ENCODE data around the gene RCSD1. TPM values are rescaled to one million over a fixed set of nuclear protein-coding genes. Genes with fewer than 3 reads are reported as not detected.

The RCSD1 gene
- total and polyA plus RNA-seq, 2 experiments from 2014 or later = 0.77 to 0.80 TPM

GRCh38 chr1:167640051-167640450 is 10.0 kb downstream of the RCSD1 start:
- Histone ChIP-seq H3K79me2 (no peaks in the 10 kb centered on the region), H3K36me3 (replicated peaks; ENCODE audit: insufficient read depth, low read depth) (no peaks in the 10 kb centered on the region), H3K27ac (no peak overlapping the region), H4K20me1 (ENCODE audit: insufficient read depth, poor library complexity, severe bottlenecking) (no peaks in the 10 kb centered on the region), H3K4me3 (no peak overlapping the region), H3K4me1 (ENCODE audit: insufficient read depth) (peaks cover 6% of the 10 kb centered on the region), H3K9me2 (replicated peaks; ENCODE audit: insufficient read depth) (no peaks in the 10 kb centered on the region), H3K4me2 (no peak overlapping the region), H3K9me3 (ENCODE audit: low read depth) (no peaks in the 10 kb centered on the region), H2AFZ (no peak overlapping the region), H3K27me3 (peaks cover 16% of the 10 kb centered on the region)
- WGBS (ENCODE audit: low lambda C conversion rate, missing lambda C conversion rate) = 96% methylated on average over 8 of the region's 8 CpGs
- DNase-seq (ENCODE audit: low spot score) = no peak
- no peak for TF ChIP-seq EZH2phosphoT487 (IDR thresholded peaks at IDR 0.05; ENCODE audit: low read depth, severe bottlenecking, unreplicated experiment)
- TF ChIP-seq EZH2 (IDR thresholded peaks at IDR 0.05; ENCODE audit: borderline replicate concordance) = no peak
- TF ChIP-seq, protein P1, sequence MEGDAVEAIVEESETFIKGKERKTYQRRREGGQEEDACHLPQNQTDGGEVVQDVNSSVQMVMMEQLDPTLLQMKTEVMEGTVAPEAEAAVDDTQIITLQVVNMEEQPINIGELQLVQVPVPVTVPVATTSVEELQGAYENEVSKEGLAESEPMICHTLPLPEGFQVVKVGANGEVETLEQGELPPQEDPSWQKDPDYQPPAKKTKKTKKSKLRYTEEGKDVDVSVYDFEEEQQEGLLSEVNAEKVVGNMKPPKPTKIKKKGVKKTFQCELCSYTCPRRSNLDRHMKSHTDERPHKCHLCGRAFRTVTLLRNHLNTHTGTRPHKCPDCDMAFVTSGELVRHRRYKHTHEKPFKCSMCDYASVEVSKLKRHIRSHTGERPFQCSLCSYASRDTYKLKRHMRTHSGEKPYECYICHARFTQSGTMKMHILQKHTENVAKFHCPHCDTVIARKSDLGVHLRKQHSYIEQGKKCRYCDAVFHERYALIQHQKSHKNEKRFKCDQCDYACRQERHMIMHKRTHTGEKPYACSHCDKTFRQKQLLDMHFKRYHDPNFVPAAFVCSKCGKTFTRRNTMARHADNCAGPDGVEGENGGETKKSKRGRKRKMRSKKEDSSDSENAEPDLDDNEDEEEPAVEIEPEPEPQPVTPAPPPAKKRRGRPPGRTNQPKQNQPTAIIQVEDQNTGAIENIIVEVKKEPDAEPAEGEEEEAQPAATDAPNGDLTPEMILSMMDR (IDR thresholded peaks at IDR 0.05; ENCODE audit: poor library complexity) = no peak

GRCh38 chr1:167641786-167642500 is 11.9 kb downstream of the RCSD1 start:
- Histone ChIP-seq H3K79me2 (no peaks in the 10 kb centered on the region), H3K36me3 (replicated peaks; ENCODE audit: insufficient read depth, low read depth) (no peaks in the 10 kb centered on the region), H3K27me3 (no peaks in the 10 kb centered on the region), H3K4me1 (ENCODE audit: insufficient read depth) (no peaks in the 10 kb centered on the region), H3K4me3 (no peak overlapping the region), H3K9me2 (replicated peaks; ENCODE audit: insufficient read depth) (no peaks in the 10 kb centered on the region), H2AFZ (no peak overlapping the region), H3K27ac (no peak overlapping the region), H3K4me2 (no peak overlapping the region), H3K9me3 (ENCODE audit: low read depth) (no peaks in the 10 kb centered on the region), H4K20me1 (ENCODE audit: insufficient read depth, poor library complexity, severe bottlenecking) (no peaks in the 10 kb centered on the region)
- no peak for TF ChIP-seq EZH2phosphoT487 (IDR thresholded peaks at IDR 0.05; ENCODE audit: low read depth, severe bottlenecking, unreplicated experiment)
- TF ChIP-seq, protein P1 (IDR thresholded peaks at IDR 0.05; ENCODE audit: poor library complexity) = no peak
- TF ChIP-seq EZH2 (IDR thresholded peaks at IDR 0.05; ENCODE audit: borderline replicate concordance) = no peak
- no peak for DNase-seq (ENCODE audit: low spot score)
- WGBS (ENCODE audit: low lambda C conversion rate, missing lambda C conversion rate) = 69% methylated on average over 7 of the region's 7 CpGs

GRCh38 chr1:167642501-167642826 is 12.4 kb downstream of the RCSD1 start:
- no peaks in the 10 kb centered on the region for H3K4me1 ChIP-seq (ENCODE audit: insufficient read depth)
- H3K27me3 ChIP-seq = no peaks in the 10 kb centered on the region
- H3K79me2 ChIP-seq = no peaks in the 10 kb centered on the region
- H3K4me2 ChIP-seq = no peak overlapping the region
- no peak overlapping the region for H2AFZ ChIP-seq
- no peaks in the 10 kb centered on the region for H3K9me2 ChIP-seq (replicated peaks; ENCODE audit: insufficient read depth)
- no peak overlapping the region for H3K27ac ChIP-seq
- no peak for TF ChIP-seq EZH2 (IDR thresholded peaks at IDR 0.05; ENCODE audit: borderline replicate concordance)
- TF ChIP-seq, protein P1 (IDR thresholded peaks at IDR 0.05; ENCODE audit: poor library complexity) = no peak
- TF ChIP-seq EZH2phosphoT487 (IDR thresholded peaks at IDR 0.05; ENCODE audit: low read depth, severe bottlenecking, unreplicated experiment) = no peak
- H3K36me3 ChIP-seq (replicated peaks; ENCODE audit: insufficient read depth, low read depth) = no peaks in the 10 kb centered on the region
- WGBS (ENCODE audit: low lambda C conversion rate, missing lambda C conversion rate) = 84% methylated on average over 3 of the region's 3 CpGs
- no peak overlapping the region for H3K4me3 ChIP-seq
- no peaks in the 10 kb centered on the region for H4K20me1 ChIP-seq (ENCODE audit: insufficient read depth, poor library complexity, severe bottlenecking)
- H3K9me3 ChIP-seq (ENCODE audit: low read depth) = no peaks in the 10 kb centered on the region
- DNase-seq (ENCODE audit: low spot score) = no peak

Measured in hepatocyte (in vitro differentiated cells).